Prostate gland (tissue), 2 donors: ENCODE results near the gene ABLIM3. TPM values are rescaled to one million over a fixed set of nuclear protein-coding genes. Genes with fewer than 3 reads are reported as not detected.

Source experiments
- DNase-seq: peaks from one replicate; pipeline ENCODE4 v3.0.0-alpha.2; 2019; ENCODE audit warnings: low spot score
- H3K27ac ChIP-seq, 2 donors: fragments of 200-600 bp; sonication (generic); 2 replicates each; pipeline ENCODE4 v1.5.1; 2017 to 2019
- H3K27me3 ChIP-seq: fragments of 200-600 bp; sonication (generic); replicated peaks from 2 replicates; pipeline ENCODE4 v1.5.1; 2019; ENCODE audit not compliant: insufficient read depth
- H3K36me3 ChIP-seq, 2 donors: fragments of 200-600 bp; sonication (generic); 1 replicate in 1 of 2; 2 replicates in 1 of 2; pipeline versions ENCODE4 v1.5.1 to v1.8.1; 2017 to 2019
- H3K4me1 ChIP-seq: fragments of 200-600 bp; sonication (generic); replicated peaks from 2 replicates; pipeline ENCODE4 v1.5.1; 2019
- H3K4me3 ChIP-seq, 2 donors: fragments of 200-600 bp; sonication (generic); 2 replicates each; pipeline ENCODE4 v1.5.1; 2017 to 2019
- H3K9me3 ChIP-seq: fragments of 200-600 bp; sonication (generic); 2 replicates; pipeline ENCODE4 v1.5.1; 2017
- POLR2A ChIP-seq: fragments of 450-650 bp; IDR thresholded peaks from one replicate; pipeline ENCODE4 v1.6.1; 2016; ENCODE audit warnings: antibody characterized with exemption, mild to moderate bottlenecking
- POLR2AphosphoS5 ChIP-seq: sonication (generic); formaldehyde crosslinking; IDR thresholded peaks from one replicate; pipeline ENCODE4 v1.6.1; 2017; ENCODE audit warnings: antibody characterized with exemption
- WGBS: methylation state at CpG from one replicate; pipeline ENCODE4 v1.1.5; 2018; 5-methylcytosine and 5-hydroxymethylcytosine counted together
- intact Hi-C: fragments of 100-400 bp; cut with DNase I; formaldehyde crosslinking; loops from one replicate; pipeline ENCODE4 v1.14.2; 2022
- total RNA-seq, 2 donors: library from RNA; depleted of rRNA; stranded (reverse); fragments of >200 nt; gene quantifications; one replicate each; pipeline ENCODE4 v1.1.0, GENCODE V29; 2016
- TF ChIP-seq, protein P1 (sequence below), 4 experiments: fragments of 200-600 bp in 2 of 4; fragments of 450-650 bp in 2 of 4; sonication (generic) in 2 of 4; IDR thresholded peaks; 1 replicate in 3 of 4; 2 replicates in 1 of 4; pipeline ENCODE4 v1.5.1; 2016 to 2019; ENCODE audit warnings: antibody characterized with exemption in 4 of 4, mild to moderate bottlenecking in 2 of 4, moderate library complexity in 2 of 4

Gene ABLIM3
- total RNA-seq, 2 donors from 2014 or later: 9.0 to 11.7 TPM

DNA sequence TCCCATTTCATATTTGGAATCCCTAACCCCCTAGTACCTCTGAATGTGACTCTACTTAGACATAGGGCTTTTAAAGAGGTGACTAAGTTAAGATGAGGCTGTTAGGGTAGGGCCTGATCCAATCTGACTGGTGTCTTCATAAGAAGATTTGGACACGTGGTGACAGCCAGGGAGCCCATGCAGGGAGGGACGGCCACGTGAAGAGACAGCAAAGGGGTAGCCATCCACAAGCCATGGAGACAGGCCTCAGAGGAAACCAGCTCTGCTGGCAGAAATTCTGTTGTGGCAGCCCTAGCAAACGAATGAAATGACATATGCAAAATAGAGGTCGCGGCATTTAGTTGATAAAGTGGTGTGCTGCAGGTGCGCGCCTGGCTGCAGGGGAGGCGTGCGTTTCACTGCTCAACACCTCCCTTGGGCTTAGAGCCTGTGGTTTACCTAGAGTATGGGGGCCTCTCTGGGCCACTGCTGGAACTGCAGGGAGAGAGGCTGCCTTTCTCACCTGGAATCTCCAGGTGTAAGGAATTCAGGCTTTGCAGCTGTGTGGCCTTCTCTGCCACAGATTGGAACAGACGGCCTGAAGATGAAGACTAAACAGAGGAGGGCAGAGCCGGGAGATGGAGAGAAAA, 123.3 kb downstream of the ABLIM3 start:
- Histone ChIP-seq H3K4me1 (no peaks in the 10 kb centered on the region), H3K9me3 (no peaks in the 10 kb centered on the region), H3K27me3 (no peaks in the 10 kb centered on the region), H3K36me3 (no peaks in the 10 kb centered on the region), H3K4me3 (no peak overlapping the region), H3K27ac (no peak overlapping the region)
- DNase-seq: peak; percentile 40
- TF ChIP-seq, protein P1, sequence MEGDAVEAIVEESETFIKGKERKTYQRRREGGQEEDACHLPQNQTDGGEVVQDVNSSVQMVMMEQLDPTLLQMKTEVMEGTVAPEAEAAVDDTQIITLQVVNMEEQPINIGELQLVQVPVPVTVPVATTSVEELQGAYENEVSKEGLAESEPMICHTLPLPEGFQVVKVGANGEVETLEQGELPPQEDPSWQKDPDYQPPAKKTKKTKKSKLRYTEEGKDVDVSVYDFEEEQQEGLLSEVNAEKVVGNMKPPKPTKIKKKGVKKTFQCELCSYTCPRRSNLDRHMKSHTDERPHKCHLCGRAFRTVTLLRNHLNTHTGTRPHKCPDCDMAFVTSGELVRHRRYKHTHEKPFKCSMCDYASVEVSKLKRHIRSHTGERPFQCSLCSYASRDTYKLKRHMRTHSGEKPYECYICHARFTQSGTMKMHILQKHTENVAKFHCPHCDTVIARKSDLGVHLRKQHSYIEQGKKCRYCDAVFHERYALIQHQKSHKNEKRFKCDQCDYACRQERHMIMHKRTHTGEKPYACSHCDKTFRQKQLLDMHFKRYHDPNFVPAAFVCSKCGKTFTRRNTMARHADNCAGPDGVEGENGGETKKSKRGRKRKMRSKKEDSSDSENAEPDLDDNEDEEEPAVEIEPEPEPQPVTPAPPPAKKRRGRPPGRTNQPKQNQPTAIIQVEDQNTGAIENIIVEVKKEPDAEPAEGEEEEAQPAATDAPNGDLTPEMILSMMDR (IDR thresholded peaks at IDR 0.05): peak; percentile 18 to 59 (median 45)
- no peak for TF ChIP-seq POLR2A
- WGBS: 33% methylated on average over 12 of the region's 12 CpGs
- intact Hi-C loops: loop anchor here (5.0 kb wide), 1 partner anchor 93 kb away; the partner anchor contains the start of gene PCYOX1L

DNA sequence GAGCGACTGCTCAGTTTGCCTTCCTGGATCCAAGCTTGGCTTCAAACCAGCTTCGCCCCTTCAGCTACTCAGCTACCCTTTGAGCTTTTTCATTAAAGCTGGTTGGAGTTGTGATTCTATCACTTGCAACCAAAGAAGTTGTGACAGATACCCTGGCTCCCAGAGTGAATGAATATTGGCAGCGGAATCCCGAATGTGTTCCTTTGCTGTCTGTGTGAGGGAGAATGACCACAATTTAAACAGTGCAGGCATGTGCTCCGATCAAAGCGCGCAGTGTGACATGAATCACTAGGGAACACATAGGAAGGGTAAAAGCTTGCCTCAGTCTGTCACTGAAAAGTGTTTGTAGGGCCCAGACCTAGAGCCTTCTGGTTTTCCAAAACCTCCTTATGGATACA, 123.8 kb downstream of the ABLIM3 start:
- no peak for TF ChIP-seq POLR2A
- TF ChIP-seq, protein P1 (IDR thresholded peaks at IDR 0.05): no peak
- no peak for TF ChIP-seq POLR2AphosphoS5
- no peak overlapping the region for H3K4me3 ChIP-seq
- WGBS: 84% methylated on average over 7 of the region's 7 CpGs
- DNase-seq: no peak
- H3K36me3 ChIP-seq: no peaks in the 10 kb centered on the region
- no peaks in the 10 kb centered on the region for H3K4me1 ChIP-seq
- intact Hi-C loops: loop anchor here (5.0 kb wide), 1 partner anchor 92 kb away; the partner anchor contains the start of gene PCYOX1L
- no peaks in the 10 kb centered on the region for H3K9me3 ChIP-seq
- H3K27ac ChIP-seq: no peak overlapping the region
- no peaks in the 10 kb centered on the region for H3K27me3 ChIP-seq

DNA sequence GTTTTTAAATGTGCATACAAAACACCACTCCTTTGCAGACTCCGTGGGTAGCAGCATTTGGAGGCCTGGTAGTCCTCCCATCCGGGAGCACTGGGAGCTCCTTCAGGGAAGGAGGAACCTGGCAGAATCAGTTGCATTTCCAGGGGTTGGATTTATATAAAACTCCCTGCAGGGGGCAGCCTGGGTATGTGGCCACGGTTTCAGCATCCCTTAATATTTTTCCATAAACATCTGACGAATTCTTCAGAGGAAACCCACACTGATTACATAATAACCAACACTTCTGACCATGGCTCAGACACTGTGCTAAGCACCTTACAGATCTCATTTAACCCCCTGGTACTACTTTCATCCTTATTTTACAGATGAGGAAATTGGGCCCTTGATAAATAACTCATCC, 124.3 kb downstream of the ABLIM3 start:
- WGBS: 37% methylated on average over 4 of the region's 4 CpGs
- DNase-seq: no peak
- Histone ChIP-seq H3K27me3 (no peaks in the 10 kb centered on the region), H3K4me3 (no peak overlapping the region), H3K9me3 (no peaks in the 10 kb centered on the region), H3K27ac (no peak overlapping the region), H3K36me3 (no peaks in the 10 kb centered on the region), H3K4me1 (no peaks in the 10 kb centered on the region)
- TF ChIP-seq, protein P1 (IDR thresholded peaks at IDR 0.05): peak in 3 of 4 experiments; percentile 13 to 25 (median 21)
- TF ChIP-seq POLR2AphosphoS5: no peak
- intact Hi-C loops: loop anchor here (5.0 kb wide), 1 partner anchor 92 kb away; the partner anchor contains the start of gene PCYOX1L

DNA sequence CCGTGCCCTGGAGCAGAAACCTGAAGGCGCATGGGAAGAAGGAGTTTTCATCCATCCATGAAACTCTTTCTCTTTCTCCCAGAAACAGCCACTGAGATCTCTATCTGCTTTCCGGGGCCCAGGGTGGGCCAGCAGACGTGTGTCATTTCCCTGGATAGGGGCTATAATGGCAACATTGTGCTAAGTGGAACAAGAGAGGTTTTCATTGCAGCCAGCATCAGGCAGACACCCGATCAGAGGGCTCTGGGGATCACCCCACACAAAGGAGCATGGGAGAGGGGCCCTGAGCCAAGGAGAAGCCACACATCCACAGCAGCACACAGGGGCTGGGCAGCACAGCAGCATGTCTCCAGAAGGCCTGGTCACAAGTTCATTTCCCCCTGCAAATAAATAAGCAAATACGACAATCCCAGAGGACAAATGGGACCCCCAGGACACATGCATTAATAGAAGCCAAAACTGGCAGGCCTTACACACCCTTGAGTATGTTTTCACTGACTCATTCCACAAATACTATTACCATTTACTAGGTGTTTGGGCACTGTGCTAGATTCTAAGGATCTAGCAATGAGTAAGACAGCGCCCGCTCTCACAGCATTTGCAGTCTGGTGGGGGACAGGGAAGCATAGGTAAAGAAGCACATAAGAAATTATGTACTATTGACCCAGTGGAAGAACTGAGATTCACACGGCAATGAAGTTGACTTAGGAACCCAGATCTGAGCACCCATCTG, 126.1 kb downstream of the ABLIM3 start:
- TF ChIP-seq POLR2A: no peak
- TF ChIP-seq, protein P1 (IDR thresholded peaks at IDR 0.05): no peak
- no peak for TF ChIP-seq POLR2AphosphoS5
- DNase-seq: no peak
- Histone ChIP-seq H3K4me3 (no peak overlapping the region), H3K27me3 (no peaks in the 10 kb centered on the region), H3K36me3 (no peaks in the 10 kb centered on the region), H3K9me3 (no peaks in the 10 kb centered on the region), H3K27ac (no peak overlapping the region), H3K4me1 (no peaks in the 10 kb centered on the region)
- intact Hi-C loops: loop anchor here (5.0 kb wide), 1 partner anchor 90 kb away; the partner anchor contains the start of gene PCYOX1L
- 80% methylated on average over 9 of the region's 9 CpGs for WGBS
